ENCODE data around the gene GNAL. TPM values are rescaled to one million over a fixed set of nuclear protein-coding genes. Genes with fewer than 3 reads are reported as not detected.

GNAL gene
- total and polyA plus RNA-seq, 2 experiments from 2014 or later = 7.5 to 21.6 TPM

DNA sequence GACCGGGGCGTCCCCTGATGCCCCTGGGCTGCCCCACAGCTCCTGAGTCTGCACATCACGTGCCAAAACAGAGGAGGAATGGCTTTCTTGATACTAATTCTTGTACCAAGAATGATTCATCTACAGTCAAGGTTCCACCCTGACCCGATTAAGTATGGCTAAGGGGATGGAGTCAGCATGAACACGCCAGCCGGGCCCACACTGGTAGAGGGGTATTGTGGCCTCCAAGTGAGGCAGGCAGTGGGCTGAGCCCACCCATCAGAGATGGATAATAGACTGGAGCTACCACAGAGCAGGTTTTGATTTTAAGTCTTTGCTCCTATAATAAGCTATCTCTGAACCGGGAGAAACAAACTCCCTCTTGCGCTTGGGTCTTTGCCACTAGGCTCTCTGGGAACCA, 17.9 kb upstream of the GNAL start (continued):
- TF ChIP-seq ZNF462 (CRISPR knock-in tag; IDR thresholded peaks at IDR 0.05) (no peak), POLR2AphosphoS5 (IDR thresholded peaks at IDR 0.05; ENCODE audit: low read depth) (no peak), EZH2phosphoT487 (IDR thresholded peaks at IDR 0.05; ENCODE audit: unreplicated experiment) (no peak), EZH2 (IDR thresholded peaks at IDR 0.05; ENCODE audit: low read depth, unreplicated experiment) (no peak)

DNA sequence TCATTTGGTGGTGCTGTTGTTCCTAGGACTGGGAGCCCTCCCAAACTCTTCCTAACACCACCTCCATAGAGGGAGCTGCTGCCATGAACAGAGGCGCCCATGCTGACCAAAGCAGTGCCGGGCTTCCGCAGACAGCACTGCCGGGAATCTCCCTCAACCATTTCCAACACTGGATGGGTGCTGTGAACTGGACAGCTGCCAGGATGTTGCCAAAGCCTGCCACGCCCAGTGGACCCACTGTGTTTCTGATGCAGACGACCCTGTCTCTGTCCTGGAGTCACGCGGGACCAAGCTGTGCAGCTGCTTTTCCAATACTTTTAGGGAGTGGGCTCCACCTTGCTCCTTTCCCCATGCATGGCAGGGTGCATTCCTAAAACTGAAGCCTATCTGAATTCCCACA, 16.9 kb upstream of the GNAL start:
- DNase-seq (ENCODE audit: low spot score) (no peak), ATAC-seq (no peak)
- H3K79me2 ChIP-seq (replicated peaks; ENCODE audit: insufficient read depth) = no peaks in the 10 kb centered on the region
- H3K27me3 Mint-ChIP-seq (ENCODE audit: insufficient read depth, low read depth, poor library complexity) = peaks cover 18% of the 10 kb centered on the region
- no peaks in the 10 kb centered on the region for H4K20me1 ChIP-seq (replicated peaks; ENCODE audit: insufficient read depth)
- no peaks in the 10 kb centered on the region for H3K36me3 ChIP-seq (ENCODE audit: insufficient read depth)
- H3K4me1 Mint-ChIP-seq = peaks cover 22% of the 10 kb centered on the region
- H3K4me3 ChIP-seq = no peak overlapping the region
- H3K27ac ChIP-seq (ENCODE audit: low read depth) = no peak overlapping the region
- no peak overlapping the region for H3K27ac Mint-ChIP-seq
- no peaks in the 10 kb centered on the region; the same call in 1 of the 2 replicates for H3K4me1 ChIP-seq (ENCODE audit: insufficient read depth)
- H3K27me3 ChIP-seq (ENCODE audit: insufficient read depth) = no peaks in the 10 kb centered on the region
- no peak overlapping the region for H3K4me3 Mint-ChIP-seq
- no peaks in the 10 kb centered on the region for H3K36me3 Mint-ChIP-seq (ENCODE audit: low read depth)
- H3K9me3 Mint-ChIP-seq = no peaks in the 10 kb centered on the region
- H3K9me2 ChIP-seq (ENCODE audit: insufficient read depth) = no peaks in the 10 kb centered on the region; the same call in 1 of the 2 replicates
- no peak overlapping the region for H2AFZ ChIP-seq
- no peaks in the 10 kb centered on the region for H3F3A ChIP-seq (replicated peaks; ENCODE audit: low read depth)
- no peak overlapping the region for H3K4me2 ChIP-seq
- no peak for TF ChIP-seq POLR2AphosphoS5 (IDR thresholded peaks at IDR 0.05; ENCODE audit: low read depth)
- TF ChIP-seq, protein P1, sequence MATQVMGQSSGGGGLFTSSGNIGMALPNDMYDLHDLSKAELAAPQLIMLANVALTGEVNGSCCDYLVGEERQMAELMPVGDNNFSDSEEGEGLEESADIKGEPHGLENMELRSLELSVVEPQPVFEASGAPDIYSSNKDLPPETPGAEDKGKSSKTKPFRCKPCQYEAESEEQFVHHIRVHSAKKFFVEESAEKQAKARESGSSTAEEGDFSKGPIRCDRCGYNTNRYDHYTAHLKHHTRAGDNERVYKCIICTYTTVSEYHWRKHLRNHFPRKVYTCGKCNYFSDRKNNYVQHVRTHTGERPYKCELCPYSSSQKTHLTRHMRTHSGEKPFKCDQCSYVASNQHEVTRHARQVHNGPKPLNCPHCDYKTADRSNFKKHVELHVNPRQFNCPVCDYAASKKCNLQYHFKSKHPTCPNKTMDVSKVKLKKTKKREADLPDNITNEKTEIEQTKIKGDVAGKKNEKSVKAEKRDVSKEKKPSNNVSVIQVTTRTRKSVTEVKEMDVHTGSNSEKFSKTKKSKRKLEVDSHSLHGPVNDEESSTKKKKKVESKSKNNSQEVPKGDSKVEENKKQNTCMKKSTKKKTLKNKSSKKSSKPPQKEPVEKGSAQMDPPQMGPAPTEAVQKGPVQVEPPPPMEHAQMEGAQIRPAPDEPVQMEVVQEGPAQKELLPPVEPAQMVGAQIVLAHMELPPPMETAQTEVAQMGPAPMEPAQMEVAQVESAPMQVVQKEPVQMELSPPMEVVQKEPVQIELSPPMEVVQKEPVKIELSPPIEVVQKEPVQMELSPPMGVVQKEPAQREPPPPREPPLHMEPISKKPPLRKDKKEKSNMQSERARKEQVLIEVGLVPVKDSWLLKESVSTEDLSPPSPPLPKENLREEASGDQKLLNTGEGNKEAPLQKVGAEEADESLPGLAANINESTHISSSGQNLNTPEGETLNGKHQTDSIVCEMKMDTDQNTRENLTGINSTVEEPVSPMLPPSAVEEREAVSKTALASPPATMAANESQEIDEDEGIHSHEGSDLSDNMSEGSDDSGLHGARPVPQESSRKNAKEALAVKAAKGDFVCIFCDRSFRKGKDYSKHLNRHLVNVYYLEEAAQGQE (IDR thresholded peaks at IDR 0.05; ENCODE audit: unreplicated experiment) = no peak
- no peak for TF ChIP-seq ZNF462 (CRISPR knock-in tag; IDR thresholded peaks at IDR 0.05)
- no peak for TF ChIP-seq JUNB (IDR thresholded peaks at IDR 0.05; ENCODE audit: unreplicated experiment)

All from GM23338 (cell line).